SU-DHL-6 (cell line): Measurements from ENCODE around the gene ANKRD30B.

Source experiments
- CTCF ChIP-seq: fragments of 200-600 bp; sonication (generic); IDR thresholded peaks from one replicate; pipeline ENCODE4 v1.5.1; 2017; ENCODE audit warnings: antibody characterized with exemption, mild to moderate bottlenecking, low read length, moderate library complexity; ENCODE audit not compliant: insufficient read depth, poor library complexity, severe bottlenecking
- EZH2phosphoT487 ChIP-seq: fragments of 200-600 bp; sonication (generic), shearing (Covaris generic); conservative IDR thresholded peaks from 2 replicates; pipeline ENCODE4 v1.6.1; 2018; ENCODE audit warnings: mild to moderate bottlenecking, antibody characterized with exemption, low read length, moderate library complexity, mixed read lengths

- no peak for TF ChIP-seq CTCF
- no peak for TF ChIP-seq EZH2phosphoT487
These were observed 28.8 kb downstream of the ANKRD30B start for GRCh38 chr18:14776801-14777200.
